ENCODE results near the gene MEAK7. TPM values are rescaled to one million over a fixed set of nuclear protein-coding genes. Genes with fewer than 3 reads are reported as not detected.

Gene MEAK7
- polyA plus RNA-seq, 3 donors, result 2.5 to 5.0 (median 4.7) TPM

DNA sequence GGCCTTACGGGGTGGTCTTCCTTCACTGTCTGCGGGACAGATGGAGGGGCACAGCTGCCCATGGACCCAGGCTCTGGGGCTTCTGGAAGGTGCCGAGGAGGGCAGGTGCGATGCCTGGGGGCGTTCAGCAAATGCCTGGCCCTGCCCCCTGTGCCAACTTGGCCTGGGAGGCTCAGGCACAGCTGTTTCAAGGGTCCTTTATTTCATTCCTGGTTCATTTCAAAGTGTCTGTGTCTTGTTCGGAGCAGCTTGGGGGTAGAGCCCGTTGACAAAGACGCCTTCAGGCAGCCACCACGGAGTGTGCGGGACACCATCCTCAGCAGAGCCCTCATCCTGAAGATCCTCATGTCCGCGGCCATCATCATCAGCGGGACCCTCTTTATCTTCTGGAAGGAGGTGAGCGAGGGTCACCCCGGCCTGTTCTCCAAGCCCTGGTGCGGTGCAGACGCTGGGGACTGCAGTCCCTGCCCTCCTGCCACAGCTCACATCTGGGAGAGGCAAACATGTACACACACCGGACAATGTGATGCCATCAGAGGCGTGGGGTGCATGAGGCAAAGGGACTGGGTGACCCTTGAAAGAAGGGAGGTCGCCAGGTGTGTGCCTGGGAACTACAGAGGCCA lies 43.9 kb downstream of the MEAK7 start:
- H3K27ac Mint-ChIP-seq, result no peak overlapping the region
- 87% methylated on average over 19 of the region's 20 CpGs for WGBS (ENCODE audit: insufficient coverage)

DNA sequence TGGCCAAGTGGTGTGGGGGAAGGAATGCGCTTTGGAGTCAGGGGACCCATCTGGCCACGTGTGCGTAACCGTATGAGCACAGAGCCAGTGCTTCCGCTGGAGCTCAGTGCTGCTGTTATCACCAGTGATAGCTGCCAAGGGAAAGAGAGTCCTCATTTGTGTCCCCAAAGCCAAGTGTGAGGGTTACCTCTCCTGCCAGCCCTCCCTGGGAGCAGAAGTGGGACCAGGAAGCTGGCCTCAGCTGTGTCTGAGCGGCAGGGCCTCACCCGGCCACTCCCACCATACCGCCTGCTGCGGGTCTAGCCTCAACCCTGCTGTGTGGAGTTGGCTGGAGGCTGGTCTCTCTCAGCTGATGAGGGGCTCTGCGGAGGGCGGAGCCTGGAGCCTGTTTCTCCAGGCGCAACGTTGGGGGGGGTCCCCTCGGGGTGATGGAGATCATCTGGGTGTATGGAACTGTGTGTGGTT lies 44.5 kb downstream of the MEAK7 start:
- Histone ChIP-seq H3K79me2 (ENCODE audit: insufficient read depth, low read length) (no peaks in the 10 kb centered on the region), H4K20me1 (ENCODE audit: insufficient read depth, low read length) (no peaks in the 10 kb centered on the region), H3K4me1 (ENCODE audit: control insufficient read depth in 1 of 2, insufficient read depth in 2 of 2, low read length in 2 of 2) (no peaks in the 10 kb centered on the region), H3K9me3 (replicated peaks in 1 of 2; ENCODE audit: control insufficient read depth in 1 of 2, insufficient read depth in 1 of 2, low read length in 2 of 2) (no peaks in the 10 kb centered on the region), H3K36me3 (replicated peaks in 1 of 2; ENCODE audit: control insufficient read depth in 1 of 2, insufficient read depth in 2 of 2, low read length in 2 of 2) (no peaks in the 10 kb centered on the region), H3K9ac (ENCODE audit: insufficient read depth, low read length, poor library complexity, severe bottlenecking) (no peak overlapping the region), H3K27me3 (ENCODE audit: control insufficient read depth in 2 of 2, insufficient read depth in 2 of 2, low read length in 2 of 2) (no peaks in the 10 kb centered on the region), H3K27ac (ENCODE audit: low read depth in 1 of 2, low read length in 2 of 2) (no peak overlapping the region), H3K4me2 (replicated peaks; ENCODE audit: extremely low read depth, low read length, poor library complexity, severe bottlenecking) (no peak overlapping the region), H2AFZ (ENCODE audit: insufficient read depth, low read depth, low read length, poor library complexity, severe bottlenecking) (no peak overlapping the region), H3K4me3 (replicated peaks in 1 of 3; ENCODE audit: low read depth in 2 of 3, low read length in 3 of 3) (no peak overlapping the region)
- TF ChIP-seq, protein P1, sequence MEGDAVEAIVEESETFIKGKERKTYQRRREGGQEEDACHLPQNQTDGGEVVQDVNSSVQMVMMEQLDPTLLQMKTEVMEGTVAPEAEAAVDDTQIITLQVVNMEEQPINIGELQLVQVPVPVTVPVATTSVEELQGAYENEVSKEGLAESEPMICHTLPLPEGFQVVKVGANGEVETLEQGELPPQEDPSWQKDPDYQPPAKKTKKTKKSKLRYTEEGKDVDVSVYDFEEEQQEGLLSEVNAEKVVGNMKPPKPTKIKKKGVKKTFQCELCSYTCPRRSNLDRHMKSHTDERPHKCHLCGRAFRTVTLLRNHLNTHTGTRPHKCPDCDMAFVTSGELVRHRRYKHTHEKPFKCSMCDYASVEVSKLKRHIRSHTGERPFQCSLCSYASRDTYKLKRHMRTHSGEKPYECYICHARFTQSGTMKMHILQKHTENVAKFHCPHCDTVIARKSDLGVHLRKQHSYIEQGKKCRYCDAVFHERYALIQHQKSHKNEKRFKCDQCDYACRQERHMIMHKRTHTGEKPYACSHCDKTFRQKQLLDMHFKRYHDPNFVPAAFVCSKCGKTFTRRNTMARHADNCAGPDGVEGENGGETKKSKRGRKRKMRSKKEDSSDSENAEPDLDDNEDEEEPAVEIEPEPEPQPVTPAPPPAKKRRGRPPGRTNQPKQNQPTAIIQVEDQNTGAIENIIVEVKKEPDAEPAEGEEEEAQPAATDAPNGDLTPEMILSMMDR (IDR thresholded peaks at IDR 0.05), result no peak
- WGBS (ENCODE audit: insufficient coverage), result 86% methylated on average over 14 of the region's 14 CpGs
- intact Hi-C loops (cut with micrococcal nuclease), result no loop called here
- no peak overlapping the region for H3K27ac Mint-ChIP-seq
- H3K9me3 Mint-ChIP-seq, result peaks cover 0 to 5% (median 0%) of the 10 kb centered on the region in 7 donors
- no peaks in the 10 kb centered on the region for H3K4me1 Mint-ChIP-seq
- no peak overlapping the region for H3K4me3 Mint-ChIP-seq
- H3K27me3 Mint-ChIP-seq (ENCODE audit: low read depth in 3 of 3), result peaks cover 0 to 6% (median 2%) of the 10 kb centered on the region in 3 donors
- no peak for DNase-seq
- H3K36me3 Mint-ChIP-seq, result peaks cover 0 to under 1% of the 10 kb centered on the region in 2 donors

More for the DNA sequence above, 43.9 kb downstream of the MEAK7 start:
- H3K4me3 ChIP-seq (replicated peaks in 1 of 3; ENCODE audit: low read depth in 2 of 3, low read length in 3 of 3), result no peak overlapping the region
- H3K9me3 Mint-ChIP-seq, result peaks cover 0 to 7% (median 0%) of the 10 kb centered on the region in 7 donors
- H3K79me2 ChIP-seq (ENCODE audit: insufficient read depth, low read length), result no peaks in the 10 kb centered on the region
- intact Hi-C loops (cut with micrococcal nuclease), result no loop called here
- TF ChIP-seq, protein P1 (IDR thresholded peaks at IDR 0.05), result no peak
- peaks cover 0 to 2% of the 10 kb centered on the region in 2 donors for H3K36me3 Mint-ChIP-seq
- no peaks in the 10 kb centered on the region for H3K27me3 ChIP-seq (ENCODE audit: control insufficient read depth in 2 of 2, insufficient read depth in 2 of 2, low read length in 2 of 2)
- no peaks in the 10 kb centered on the region for H3K4me1 ChIP-seq (ENCODE audit: control insufficient read depth in 1 of 2, insufficient read depth in 2 of 2, low read length in 2 of 2)
- no peak for DNase-seq
- no peak overlapping the region for H2AFZ ChIP-seq (ENCODE audit: insufficient read depth, low read depth, low read length, poor library complexity, severe bottlenecking)
- no peaks in the 10 kb centered on the region for H3K4me1 Mint-ChIP-seq
- H4K20me1 ChIP-seq (ENCODE audit: insufficient read depth, low read length), result no peaks in the 10 kb centered on the region
- peaks cover 0 to 6% (median 0%) of the 10 kb centered on the region in 3 donors for H3K27me3 Mint-ChIP-seq (ENCODE audit: low read depth in 3 of 3)
- H3K36me3 ChIP-seq (replicated peaks in 1 of 2; ENCODE audit: control insufficient read depth in 1 of 2, insufficient read depth in 2 of 2, low read length in 2 of 2), result no peaks in the 10 kb centered on the region
- no peak overlapping the region for H3K9ac ChIP-seq (ENCODE audit: insufficient read depth, low read length, poor library complexity, severe bottlenecking)
- H3K4me3 Mint-ChIP-seq, result no peak overlapping the region
- no peak overlapping the region for H3K27ac ChIP-seq (ENCODE audit: low read depth in 1 of 2, low read length in 2 of 2)
- H3K4me2 ChIP-seq (replicated peaks; ENCODE audit: extremely low read depth, low read length, poor library complexity, severe bottlenecking), result no peak overlapping the region
- H3K9me3 ChIP-seq (replicated peaks in 1 of 2; ENCODE audit: control insufficient read depth in 1 of 2, insufficient read depth in 1 of 2, low read length in 2 of 2), result no peaks in the 10 kb centered on the region
